Calu3 (cell line): ENCODE measurements around the gene ALDH6A1. TPM values are rescaled to one million over a fixed set of nuclear protein-coding genes. Genes with fewer than 3 reads are reported as not detected.
"Not testable (repeated sequence)": the region's sequence is repeated elsewhere in the genome, so short reads cannot be mapped to it uniquely, and the experiment has no call there.

Experiments used
- Bru-seq: library from RNA; stranded (reverse); fragments of 400-500 nt; gene quantifications from one replicate; lab custom pipeline; 2021; lab: Mats Ljungman, UMichigan
- BruChase-seq, 2 experiments: library from RNA; stranded (reverse); fragments of 400-500 nt; gene quantifications; one replicate each; lab custom pipeline; 2021; lab: Mats Ljungman, UMichigan
- BruUV-seq: library from RNA; stranded (reverse); fragments of 400-500 nt; replicated peaks from 2 replicates; lab custom pipeline; 2021; lab: Mats Ljungman, UMichigan
- CTCF ChIA-PET: fragments of 300-600 bp; sonication (Branson Sonifier 250); formaldehyde crosslinking; loops from one replicate; lab custom pipeline; 2022; ENCODE audit warnings: antibody characterized with exemption; lab: Charles Lee
- DNase-seq: peaks from one replicate; pipeline ENCODE4 v3.0.0; 2022
- H3K27ac Mint-ChIP-seq: one replicate; pipeline ENCODE4 v1.8.0; 2022; ENCODE audit warnings: mixed read lengths; ENCODE audit not compliant: unreplicated experiment
- H3K27me3 Mint-ChIP-seq: one replicate; pipeline ENCODE4 v1.8.0; 2022; ENCODE audit warnings: mixed read lengths; ENCODE audit not compliant: unreplicated experiment
- H3K36me3 Mint-ChIP-seq: one replicate; pipeline ENCODE4 v1.8.0; 2022; ENCODE audit warnings: mild to moderate bottlenecking, moderate library complexity, mixed read lengths; ENCODE audit not compliant: insufficient read depth, unreplicated experiment
- H3K4me1 Mint-ChIP-seq: one replicate; pipeline ENCODE4 v1.8.0; 2022; ENCODE audit warnings: mild to moderate bottlenecking, low read depth, mixed read lengths; ENCODE audit not compliant: unreplicated experiment
- H3K4me3 Mint-ChIP-seq: one replicate; pipeline ENCODE4 v1.8.0; 2022; ENCODE audit warnings: mild to moderate bottlenecking, low read depth, moderate library complexity, mixed read lengths; ENCODE audit not compliant: unreplicated experiment
- H3K9me3 Mint-ChIP-seq: one replicate; pipeline ENCODE4 v1.8.0; 2022; ENCODE audit warnings: low read depth, mixed read lengths; ENCODE audit not compliant: unreplicated experiment
- intact Hi-C: fragments of 100-400 bp; cut with micrococcal nuclease; formaldehyde crosslinking; loops from one replicate; pipeline ENCODE4 v1.10.0; 2022; ENCODE audit not compliant: unreplicated experiment
- long read RNA-seq: library from polyadenylated mRNA; stranded (forward); transcript quantifications from one replicate; pipeline ENCODE4 v2.0.0, GENCODE V29; 2022
- total RNA-seq: library from RNA; stranded (reverse); gene quantifications from 2 replicates; pipeline ENCODE4 v1.2.3, GENCODE V29; 2022
- TF ChIP-seq, protein P1 (sequence below): fragments of 200-600 bp; IDR thresholded peaks from one replicate; pipeline ENCODE4 v1.8.0; 2022; ENCODE audit warnings: antibody characterized with exemption; ENCODE audit not compliant: unreplicated experiment

ALDH6A1 gene
- total RNA-seq (17.2 and 19.6 TPM in 2 replicates), Bru-seq, nascent RNA (percentile 48 among the genes with signal in this experiment), BruChase-seq, experiment 1, labeled RNA remaining after a 6-hour chase (percentile 59 among the genes with signal in this experiment), BruChase-seq, experiment 2, labeled RNA remaining after a 2-hour chase (percentile 47 among the genes with signal in this experiment)
- long read RNA-seq, full-length matches to known transcripts, result 20 of 31 reads
- long read RNA-seq, partial matches to known transcripts, result 3 of 31 reads
- long read RNA-seq, other reads (novel, unspliced or antisense), result 8 of 31 reads

DNA sequence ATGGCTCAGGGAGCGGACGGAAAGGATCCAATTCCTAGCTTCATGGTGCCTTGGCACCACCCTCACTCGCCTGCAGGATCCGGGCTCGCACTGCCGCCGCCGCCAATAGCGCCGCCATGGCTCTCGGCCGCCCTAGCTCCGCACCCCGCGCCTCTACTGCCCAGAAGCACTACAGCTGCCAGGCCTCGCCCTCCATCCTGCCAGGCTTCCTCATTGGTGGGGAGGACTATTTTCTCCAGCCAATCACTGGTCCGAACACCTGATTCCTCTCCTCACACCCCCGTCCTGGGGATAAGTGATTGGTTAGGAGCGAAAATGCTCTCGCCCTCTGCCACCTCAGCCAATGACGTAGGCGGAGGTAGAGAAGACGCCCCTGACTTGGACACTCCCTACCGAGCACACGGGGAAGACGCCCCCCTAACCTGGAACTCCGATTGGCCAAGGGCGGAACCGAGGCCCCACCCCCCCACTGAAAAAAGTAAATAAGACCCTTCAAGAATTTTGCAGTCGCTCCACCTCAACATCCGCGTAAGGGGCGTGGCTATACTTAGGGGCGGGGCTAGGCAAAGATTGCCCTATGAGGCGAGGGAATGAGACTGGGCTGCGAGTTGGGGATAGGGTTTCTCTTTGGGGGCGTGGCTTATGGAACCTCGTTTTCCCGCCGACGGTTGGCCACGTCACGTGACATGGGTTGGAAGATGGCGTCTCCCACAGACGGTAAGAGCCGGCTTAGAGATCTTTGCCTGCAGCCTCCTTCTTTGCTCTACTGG lies at the start of gene ALDH6A1, which contains the start of gene LIN52:
TSS of gene ALDH6A1 (minus strand) at position 177 of the 770 bp plus-strand sequence. CDS start at position 118, 59 bp downstream.
TSS of gene LIN52 (plus strand) at position 680 of the 770 bp plus-strand sequence. CDS start at position 699, 19 bp downstream.
- peak within 1 kb of the TSS; percentile 93 for H3K4me3 Mint-ChIP-seq
- CTCF ChIA-PET, result interaction anchor here (0.5 to 1.1 kb wide), 2 partner anchors 245 to 292 kb away, joined by 3 read pairs; no protein-coding TSS in a partner anchor
- intact Hi-C loops, result no loop called here
- H3K9me3 Mint-ChIP-seq, result no peaks in the 10 kb centered on the region
- H3K27me3 Mint-ChIP-seq, result no peaks in the 10 kb centered on the region
- peaks cover 16% of the 10 kb centered on the region for H3K4me1 Mint-ChIP-seq
- DNase-seq, result peak; percentile 99
- H3K36me3 Mint-ChIP-seq, result peaks cover 23% of the 10 kb centered on the region
- TF ChIP-seq, protein P1, sequence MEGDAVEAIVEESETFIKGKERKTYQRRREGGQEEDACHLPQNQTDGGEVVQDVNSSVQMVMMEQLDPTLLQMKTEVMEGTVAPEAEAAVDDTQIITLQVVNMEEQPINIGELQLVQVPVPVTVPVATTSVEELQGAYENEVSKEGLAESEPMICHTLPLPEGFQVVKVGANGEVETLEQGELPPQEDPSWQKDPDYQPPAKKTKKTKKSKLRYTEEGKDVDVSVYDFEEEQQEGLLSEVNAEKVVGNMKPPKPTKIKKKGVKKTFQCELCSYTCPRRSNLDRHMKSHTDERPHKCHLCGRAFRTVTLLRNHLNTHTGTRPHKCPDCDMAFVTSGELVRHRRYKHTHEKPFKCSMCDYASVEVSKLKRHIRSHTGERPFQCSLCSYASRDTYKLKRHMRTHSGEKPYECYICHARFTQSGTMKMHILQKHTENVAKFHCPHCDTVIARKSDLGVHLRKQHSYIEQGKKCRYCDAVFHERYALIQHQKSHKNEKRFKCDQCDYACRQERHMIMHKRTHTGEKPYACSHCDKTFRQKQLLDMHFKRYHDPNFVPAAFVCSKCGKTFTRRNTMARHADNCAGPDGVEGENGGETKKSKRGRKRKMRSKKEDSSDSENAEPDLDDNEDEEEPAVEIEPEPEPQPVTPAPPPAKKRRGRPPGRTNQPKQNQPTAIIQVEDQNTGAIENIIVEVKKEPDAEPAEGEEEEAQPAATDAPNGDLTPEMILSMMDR, result no peak
- peak within 1 kb of the TSS; percentile 96 for H3K27ac Mint-ChIP-seq
- BruUV-seq, result no TSS peak

DNA sequence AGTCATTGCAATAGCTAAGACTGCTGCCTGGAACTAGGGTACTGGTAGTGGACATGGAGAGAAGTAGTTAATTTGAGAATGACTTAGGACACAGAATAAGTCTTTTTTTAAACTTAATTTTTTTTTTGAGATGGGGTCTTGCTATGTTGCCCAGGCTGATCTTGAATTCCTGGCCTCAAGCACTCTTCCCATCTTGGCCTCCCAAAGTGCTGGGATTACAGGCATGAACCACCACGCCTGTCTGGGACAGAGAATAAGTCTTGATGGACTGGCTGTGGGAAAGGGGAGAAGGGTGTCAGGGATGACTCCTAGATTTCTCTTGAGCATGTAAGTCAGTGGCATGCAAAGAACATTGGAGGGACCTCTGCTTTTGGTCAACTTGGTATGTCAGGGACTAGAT lies 43.4 kb upstream of the ALDH6A1 start:
- no peak overlapping the region for H3K4me3 Mint-ChIP-seq
- H3K4me1 Mint-ChIP-seq, result no peaks in the 10 kb centered on the region
- no peak overlapping the region for H3K27ac Mint-ChIP-seq
- CTCF ChIA-PET, result no interaction called here
- BruUV-seq, result no TSS peak
- intact Hi-C loops, result no loop called here
- DNase-seq, result no peak
- TF ChIP-seq, protein P1, result no peak
- H3K36me3 Mint-ChIP-seq, result no peaks in the 10 kb centered on the region
- H3K27me3 Mint-ChIP-seq, result no peaks in the 10 kb centered on the region
- no peaks in the 10 kb centered on the region for H3K9me3 Mint-ChIP-seq

DNA sequence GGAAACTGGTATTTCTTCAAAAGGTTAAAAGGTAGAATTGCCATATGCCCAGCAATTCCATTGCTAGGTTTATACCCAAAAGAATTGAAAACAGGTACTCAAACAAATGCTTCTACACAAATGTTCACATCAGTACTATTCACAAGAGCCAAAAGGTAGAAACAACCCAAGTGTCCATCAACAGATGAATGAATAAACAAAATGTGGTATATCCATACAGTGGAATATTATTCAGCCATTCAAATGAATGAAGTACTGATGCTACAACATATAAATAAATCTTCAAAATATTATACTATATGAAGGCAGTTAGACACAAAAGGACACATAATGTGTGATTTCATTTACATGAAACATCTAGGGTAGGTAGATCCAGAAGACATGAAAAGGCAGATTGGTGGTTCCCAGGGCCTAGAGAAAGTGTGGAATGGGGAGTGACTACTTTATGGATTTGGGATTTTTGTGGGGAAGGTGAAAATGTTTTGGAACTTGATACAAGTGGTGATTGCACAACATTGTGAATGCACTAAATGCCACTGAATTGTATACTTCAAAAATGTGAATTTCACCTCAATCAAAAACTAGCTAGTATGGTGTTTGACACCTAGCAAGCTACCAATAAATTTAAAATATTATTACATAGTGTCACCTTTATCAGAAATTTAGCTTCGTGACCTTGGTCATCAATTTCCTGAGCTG lies 42.2 kb upstream of the ALDH6A1 start:
- intact Hi-C loops, result no loop called here
- no peak for DNase-seq
- Mint-ChIP-seq H3K4me3 (no peak overlapping the region), H3K36me3 (no peaks in the 10 kb centered on the region), H3K4me1 (no peaks in the 10 kb centered on the region), H3K27ac (no peak overlapping the region), H3K9me3 (no peaks in the 10 kb centered on the region), H3K27me3 (no peaks in the 10 kb centered on the region)
- BruUV-seq, result no TSS peak
- CTCF ChIA-PET, result no interaction called here
- TF ChIP-seq, protein P1, result no peak

- H3K36me3 Mint-ChIP-seq, H3K9me3 Mint-ChIP-seq, DNase-seq, intact Hi-C loops, H3K27ac Mint-ChIP-seq, BruUV-seq, H3K27me3 Mint-ChIP-seq, CTCF ChIA-PET, H3K4me3 Mint-ChIP-seq, H3K4me1 Mint-ChIP-seq: not testable (repeated sequence)
These were observed 41.2 kb upstream of the ALDH6A1 start for GRCh38 chr14:74125487-74125886.

DNA sequence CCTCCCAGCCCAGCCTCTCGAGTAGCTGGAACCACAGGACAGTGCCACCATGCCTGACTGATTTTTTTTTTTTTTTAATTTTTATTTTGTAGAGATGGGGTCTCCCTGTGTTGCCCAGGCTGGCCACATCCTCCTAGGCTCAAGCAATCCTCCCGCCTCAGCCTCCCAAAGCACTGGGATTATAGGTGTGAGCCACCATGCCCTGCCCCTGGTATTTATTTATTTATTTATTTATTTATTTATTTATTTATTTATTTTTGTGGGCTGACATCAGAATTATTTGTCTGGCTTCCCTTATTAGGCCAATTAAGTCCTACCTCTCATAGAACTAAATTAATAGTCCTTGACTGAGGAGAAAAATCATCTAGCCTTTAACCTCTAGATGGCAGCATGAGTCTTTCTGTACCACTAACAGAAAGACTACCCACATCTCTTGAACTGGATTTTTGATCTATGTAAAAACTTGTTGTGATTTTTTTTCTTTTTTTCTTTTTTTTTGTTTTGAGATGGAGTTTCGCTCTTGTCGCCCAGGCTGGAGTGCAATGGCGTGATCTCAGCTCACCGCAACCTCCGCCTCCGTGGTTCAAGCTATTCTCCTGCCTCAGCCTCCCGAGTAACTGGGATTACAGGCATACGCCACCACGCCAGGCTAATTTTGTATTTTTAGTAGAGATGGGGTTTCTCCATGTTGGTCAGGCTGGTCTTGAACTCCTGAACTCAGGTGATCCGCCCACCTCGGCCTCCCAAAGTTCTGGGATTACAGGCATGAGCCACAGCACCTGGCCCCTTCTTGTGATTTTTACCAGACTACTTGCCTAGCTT lies 27.4 kb upstream of the ALDH6A1 start:
- H3K27me3 Mint-ChIP-seq, DNase-seq, H3K4me3 Mint-ChIP-seq, H3K9me3 Mint-ChIP-seq, BruUV-seq, H3K4me1 Mint-ChIP-seq, H3K36me3 Mint-ChIP-seq, H3K27ac Mint-ChIP-seq: not testable (repeated sequence)
- intact Hi-C loops, result loop anchor here (1.0 to 10.0 kb wide), 2 partner anchors 93 to 140 kb away; no protein-coding TSS in a partner anchor
- CTCF ChIA-PET, result interaction anchor here (0.6 kb wide), 1 partner anchor 230 kb away, joined by 4 read pairs; no protein-coding TSS in a partner anchor
